HG02970 (cell line): ENCODE measurements around the gene RAPGEF6.

ENCODE experiments used
- ATAC-seq: cut with Tn5 transposase; IDR thresholded peaks from one replicate; pipeline ENCODE4 v1.9.1; 2021; ENCODE audit warnings: mild to moderate bottlenecking, moderate library complexity, moderate number of reproducible peaks; ENCODE audit not compliant: unreplicated experiment, low FRiP score

The RAPGEF6 gene

GRCh38 chr5:131377346-131377745, 257.7 kb downstream of the RAPGEF6 start:
- no peak for ATAC-seq

GRCh38 chr5:131375351-131375750, 259.7 kb downstream of the RAPGEF6 start:
- no peak for ATAC-seq
